ENCODE results near the gene PRICKLE1.

GRCh38 chr12:42421844-42422779, 167.4 kb downstream of the PRICKLE1 start:
- TF ChIP-seq, protein P1, sequence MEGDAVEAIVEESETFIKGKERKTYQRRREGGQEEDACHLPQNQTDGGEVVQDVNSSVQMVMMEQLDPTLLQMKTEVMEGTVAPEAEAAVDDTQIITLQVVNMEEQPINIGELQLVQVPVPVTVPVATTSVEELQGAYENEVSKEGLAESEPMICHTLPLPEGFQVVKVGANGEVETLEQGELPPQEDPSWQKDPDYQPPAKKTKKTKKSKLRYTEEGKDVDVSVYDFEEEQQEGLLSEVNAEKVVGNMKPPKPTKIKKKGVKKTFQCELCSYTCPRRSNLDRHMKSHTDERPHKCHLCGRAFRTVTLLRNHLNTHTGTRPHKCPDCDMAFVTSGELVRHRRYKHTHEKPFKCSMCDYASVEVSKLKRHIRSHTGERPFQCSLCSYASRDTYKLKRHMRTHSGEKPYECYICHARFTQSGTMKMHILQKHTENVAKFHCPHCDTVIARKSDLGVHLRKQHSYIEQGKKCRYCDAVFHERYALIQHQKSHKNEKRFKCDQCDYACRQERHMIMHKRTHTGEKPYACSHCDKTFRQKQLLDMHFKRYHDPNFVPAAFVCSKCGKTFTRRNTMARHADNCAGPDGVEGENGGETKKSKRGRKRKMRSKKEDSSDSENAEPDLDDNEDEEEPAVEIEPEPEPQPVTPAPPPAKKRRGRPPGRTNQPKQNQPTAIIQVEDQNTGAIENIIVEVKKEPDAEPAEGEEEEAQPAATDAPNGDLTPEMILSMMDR (conservative IDR thresholded peaks at IDR 0.05; ENCODE audit: low read depth, low read length): no peak
- TF ChIP-seq CHD1 (IDR thresholded peaks at IDR 0.05; ENCODE audit: low read depth, low read length): no peak
- TF ChIP-seq CEBPB (IDR thresholded peaks at IDR 0.05; ENCODE audit: low read depth, low read length): no peak; the same call in 1 of the 2 replicates
- TF ChIP-seq, protein P2, sequence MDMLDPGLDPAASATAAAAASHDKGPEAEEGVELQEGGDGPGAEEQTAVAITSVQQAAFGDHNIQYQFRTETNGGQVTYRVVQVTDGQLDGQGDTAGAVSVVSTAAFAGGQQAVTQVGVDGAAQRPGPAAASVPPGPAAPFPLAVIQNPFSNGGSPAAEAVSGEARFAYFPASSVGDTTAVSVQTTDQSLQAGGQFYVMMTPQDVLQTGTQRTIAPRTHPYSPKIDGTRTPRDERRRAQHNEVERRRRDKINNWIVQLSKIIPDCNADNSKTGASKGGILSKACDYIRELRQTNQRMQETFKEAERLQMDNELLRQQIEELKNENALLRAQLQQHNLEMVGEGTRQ (IDR thresholded peaks at IDR 0.05; ENCODE audit: low read depth, low read length): no peak
- TF ChIP-seq MAFK (IDR thresholded peaks at IDR 0.05; ENCODE audit: low read depth, low read length): no peak
